ENCODE data around the gene AFAP1.
A peak's percentile ranks its signal among the peaks of the same experiment; 100 is the strongest.

Gene AFAP1

DNA sequence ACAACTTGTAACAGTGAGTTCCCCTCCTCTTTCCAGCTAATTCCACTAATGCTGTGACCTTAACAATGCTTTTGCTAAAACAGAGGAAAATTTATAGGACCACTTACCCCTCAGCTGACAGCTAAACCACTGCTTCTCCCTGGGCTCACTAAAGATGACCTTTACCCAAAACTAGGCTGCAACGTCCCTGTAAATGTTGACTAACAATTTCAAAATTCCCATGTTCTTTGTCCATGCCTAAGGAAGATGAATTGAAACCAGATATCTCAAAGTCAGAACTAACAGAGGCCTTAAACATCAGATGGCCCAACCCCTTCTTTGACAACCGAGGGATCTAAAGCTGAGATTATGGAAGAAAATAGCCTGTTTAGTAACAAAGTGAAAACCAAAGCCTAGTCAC is 32.5 kb downstream of the AFAP1 start:
- no peak for TF ChIP-seq CTCF (IDR thresholded peaks at IDR 0.05; ENCODE audit: low read length, missing control alignments)
- no peak overlapping the region for H3K4me3 ChIP-seq (replicated peaks; ENCODE audit: low read depth, low read length)
- DNase-seq (ENCODE audit: low read depth) = no peak

GRCh38 chr4:7906171-7906701 is 33.4 kb downstream of the AFAP1 start:
- DNase-seq (ENCODE audit: low read depth) = peak; percentile 38
- no peak for TF ChIP-seq CTCF (IDR thresholded peaks at IDR 0.05; ENCODE audit: low read length, missing control alignments)
- H3K4me3 ChIP-seq (replicated peaks; ENCODE audit: low read depth, low read length) = peak overlapping the region; percentile 16

DNA sequence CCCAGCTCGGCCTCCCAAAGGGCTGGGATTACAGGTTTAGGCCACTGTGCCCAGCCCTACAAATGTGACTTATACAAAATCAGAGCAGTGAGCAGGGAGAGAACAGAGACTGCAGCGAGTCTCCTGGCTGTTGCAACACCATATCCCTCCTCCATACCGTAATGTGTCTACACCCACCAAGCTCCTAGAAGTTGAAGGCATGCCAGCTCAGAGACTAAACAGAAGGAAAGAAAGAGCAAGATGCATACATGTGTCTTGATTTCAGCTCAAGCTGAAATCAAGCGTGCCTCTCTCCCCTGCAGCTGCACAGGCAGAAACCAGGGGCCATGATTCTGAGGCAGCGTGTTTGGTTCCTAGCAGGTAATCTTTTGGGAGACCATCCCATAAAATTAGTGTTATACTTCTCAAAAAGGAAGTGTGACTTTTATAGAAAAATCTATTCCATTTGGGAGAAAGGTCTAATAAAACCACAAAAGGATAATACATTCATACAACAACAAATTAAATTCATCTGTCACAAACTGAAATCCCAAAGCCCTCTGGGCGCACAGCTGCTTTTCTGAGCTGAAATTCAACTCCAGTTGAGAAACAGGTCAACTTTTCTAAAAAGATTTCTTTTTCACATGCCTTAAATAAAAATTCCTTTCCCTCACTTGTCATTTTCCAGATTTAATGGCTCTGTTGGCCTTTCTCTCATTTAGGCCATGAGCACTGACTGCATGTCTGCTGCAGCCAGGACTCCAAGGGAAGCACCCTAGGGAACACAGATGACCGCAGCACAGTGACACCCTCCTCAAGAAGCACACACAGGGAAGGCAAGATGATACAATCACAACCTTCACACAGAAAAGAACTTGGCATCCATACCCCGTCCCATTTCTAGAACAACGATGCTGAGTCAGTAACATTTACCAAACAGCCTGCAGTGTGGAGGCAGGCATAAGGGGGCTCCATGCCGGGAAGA is 34.4 kb downstream of the AFAP1 start:
- H3K4me3 ChIP-seq (replicated peaks; ENCODE audit: low read depth, low read length) = peak overlapping the region; percentile 16
- TF ChIP-seq CTCF (IDR thresholded peaks at IDR 0.05; ENCODE audit: low read length, missing control alignments) = no peak
- DNase-seq (ENCODE audit: low read depth) = peak; percentile 97

DNA sequence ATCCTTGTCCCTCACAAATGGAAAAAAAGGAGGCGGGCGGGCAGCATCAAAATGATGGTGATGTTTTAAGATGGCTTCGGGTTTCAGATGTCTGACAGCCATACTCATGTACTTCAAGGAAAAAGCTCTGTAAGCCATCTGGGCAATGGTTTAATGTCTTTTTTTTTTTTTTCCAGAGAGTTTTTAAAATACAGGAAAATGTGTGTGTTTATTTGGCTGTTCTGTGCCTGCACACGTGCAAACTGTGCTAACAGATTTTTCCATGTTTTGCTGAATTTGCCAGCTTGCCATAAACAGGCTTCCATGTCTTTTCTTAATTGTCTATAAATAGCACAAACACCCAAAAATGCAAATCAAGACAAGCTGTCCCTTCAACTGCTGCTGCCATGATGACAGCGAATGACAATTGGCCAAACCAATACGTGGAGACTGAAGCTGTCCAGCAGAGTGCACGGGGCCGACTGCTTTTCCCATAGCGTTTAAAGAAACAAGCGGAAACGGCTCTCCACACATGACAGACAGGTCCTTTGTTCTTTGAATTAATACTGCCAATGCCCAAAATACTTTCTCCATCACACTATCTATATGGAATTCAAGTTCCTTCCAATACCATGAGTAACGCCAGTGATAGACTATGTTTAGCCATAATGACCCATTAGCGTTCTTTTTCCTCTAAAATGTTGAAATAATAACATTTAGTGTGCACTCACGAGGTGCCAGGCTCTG is 35.7 kb downstream of the AFAP1 start:
- no peak overlapping the region for H3K4me3 ChIP-seq (replicated peaks; ENCODE audit: low read depth, low read length)
- DNase-seq (ENCODE audit: low read depth) = peak; percentile 95

GRCh38 chr4:7902826-7903225 is 36.8 kb downstream of the AFAP1 start:
- H3K4me3 ChIP-seq (replicated peaks; ENCODE audit: low read depth, low read length) = no peak overlapping the region
- TF ChIP-seq CTCF (IDR thresholded peaks at IDR 0.05; ENCODE audit: low read length, missing control alignments) = no peak
- DNase-seq (ENCODE audit: low read depth) = no peak

More for the DNA sequence above, 35.7 kb downstream of the AFAP1 start:
- TF ChIP-seq CTCF (IDR thresholded peaks at IDR 0.05; ENCODE audit: low read length, missing control alignments) = no peak

DNA sequence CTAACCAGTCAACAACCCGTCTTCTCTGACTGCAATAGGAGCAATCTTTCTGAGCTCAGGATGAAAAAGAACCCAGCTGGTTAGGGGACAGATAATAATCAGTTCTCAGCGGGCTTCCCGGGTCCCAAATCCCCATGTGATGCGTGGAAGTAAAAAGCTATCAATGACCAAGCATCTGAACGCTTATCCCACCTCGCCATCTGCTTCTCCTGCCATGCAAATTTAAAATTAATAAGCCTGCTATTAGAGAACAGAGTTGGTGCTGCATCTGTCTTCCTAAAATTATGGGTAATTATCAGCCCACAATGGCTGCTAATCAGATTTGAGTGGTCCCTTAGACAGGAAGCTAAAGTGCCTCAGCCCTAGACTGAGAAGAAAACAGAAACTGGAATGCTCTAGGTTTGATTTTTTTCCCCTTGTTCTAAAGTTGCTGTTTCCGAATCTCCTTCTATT is 37.5 kb downstream of the AFAP1 start:
- DNase-seq (ENCODE audit: low read depth) = no peak
- no peak for TF ChIP-seq CTCF (IDR thresholded peaks at IDR 0.05; ENCODE audit: low read length, missing control alignments)

More for the DNA sequence above, 37.5 kb downstream of the AFAP1 start:
- H3K4me3 ChIP-seq (replicated peaks; ENCODE audit: low read depth, low read length) = no peak overlapping the region

Measured in fibroblast of pulmonary artery (primary cell).